HL-60 (cell line): ENCODE measurements around the gene ALDH5A1.

Experiments used
- DNase-seq, 2 experiments: peaks; one replicate each; pipeline ENCODE4 v3.0.0-alpha.2; 2010 to 2020; ENCODE audit warnings: low read depth in 1 of 2, low spot score in 1 of 2
- H3K27ac ChIP-seq: fragments of 250-450 bp; sonication (Bioruptor Pico); replicated peaks from 2 replicates; pipeline ENCODE4 v1.5.1; 2020; ENCODE audit warnings: mild to moderate bottlenecking, moderate library complexity
- H3K27me3 ChIP-seq: fragments of 250-450 bp; sonication (Bioruptor Pico); 2 replicates; pipeline ENCODE4 v1.5.1; 2021; ENCODE audit warnings: mild to moderate bottlenecking, moderate library complexity; ENCODE audit not compliant: insufficient read depth, poor library complexity, severe bottlenecking
- H3K4me3 ChIP-seq: replicated peaks from 2 replicates; pipeline ENCODE4 v1.5.1; 2011; ENCODE audit warnings: mild to moderate bottlenecking, control low read depth, low read length; ENCODE audit not compliant: insufficient read depth
- GABPA ChIP-seq: IDR thresholded peaks from 2 replicates; pipeline ENCODE4 v1.6.1; 2012; ENCODE audit warnings: low read depth
- POLR2AphosphoS5 ChIP-seq: IDR thresholded peaks from 2 replicates; pipeline ENCODE4 v1.6.1; 2012; ENCODE audit warnings: low read depth
- SPI1 ChIP-seq: IDR thresholded peaks from 2 replicates; pipeline ENCODE4 v1.6.1; 2012; ENCODE audit warnings: low read depth, mild to moderate bottlenecking, borderline replicate concordance
- TF ChIP-seq, protein P1 (sequence below): IDR thresholded peaks from one replicate; pipeline ENCODE4 v1.5.1; 2011; ENCODE audit warnings: low read length, control low read depth, inconsistent platforms; ENCODE audit not compliant: insufficient read depth
- TF ChIP-seq, protein P2 (sequence below): IDR thresholded peaks from 2 replicates; pipeline ENCODE4 v1.6.1; 2012; ENCODE audit warnings: low read depth; ENCODE audit not compliant: insufficient replicate concordance

Gene ALDH5A1

DNA sequence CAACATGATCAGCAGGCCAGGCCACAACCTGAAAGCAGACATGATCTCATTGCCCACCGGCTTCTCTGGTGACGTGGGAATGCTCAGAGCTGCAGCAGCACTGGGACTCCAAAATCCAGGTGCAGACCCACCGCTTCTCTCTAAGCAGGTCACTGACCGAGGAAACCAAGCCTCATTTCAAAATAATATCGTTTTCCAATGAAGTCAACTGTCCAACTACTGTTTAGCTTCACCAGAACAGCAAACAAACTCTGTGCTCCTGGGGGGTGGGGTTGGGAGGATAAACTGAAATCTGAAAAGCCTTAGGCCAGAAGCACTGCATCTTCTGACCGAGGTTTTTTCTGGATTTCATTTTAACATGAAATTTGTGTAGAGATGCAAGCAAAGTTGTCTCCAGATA is 5.3 kb upstream of the ALDH5A1 start, which contains the start of gene GPLD1:
GPLD1 (minus strand) TSS at position 109 of the 400 bp plus-strand sequence; CDS start at position 42, 67 bp downstream.
- H3K4me3 ChIP-seq, result no peak within 1 kb of the TSS
- peaks cover 6% of the 10 kb centered on the region for H3K27me3 ChIP-seq
- no peak within 1 kb of the TSS for H3K27ac ChIP-seq
- DNase-seq, result no peak
- TF ChIP-seq POLR2AphosphoS5 (no peak), GABPA (no peak), SPI1 (no peak)
- TF ChIP-seq, protein P1, sequence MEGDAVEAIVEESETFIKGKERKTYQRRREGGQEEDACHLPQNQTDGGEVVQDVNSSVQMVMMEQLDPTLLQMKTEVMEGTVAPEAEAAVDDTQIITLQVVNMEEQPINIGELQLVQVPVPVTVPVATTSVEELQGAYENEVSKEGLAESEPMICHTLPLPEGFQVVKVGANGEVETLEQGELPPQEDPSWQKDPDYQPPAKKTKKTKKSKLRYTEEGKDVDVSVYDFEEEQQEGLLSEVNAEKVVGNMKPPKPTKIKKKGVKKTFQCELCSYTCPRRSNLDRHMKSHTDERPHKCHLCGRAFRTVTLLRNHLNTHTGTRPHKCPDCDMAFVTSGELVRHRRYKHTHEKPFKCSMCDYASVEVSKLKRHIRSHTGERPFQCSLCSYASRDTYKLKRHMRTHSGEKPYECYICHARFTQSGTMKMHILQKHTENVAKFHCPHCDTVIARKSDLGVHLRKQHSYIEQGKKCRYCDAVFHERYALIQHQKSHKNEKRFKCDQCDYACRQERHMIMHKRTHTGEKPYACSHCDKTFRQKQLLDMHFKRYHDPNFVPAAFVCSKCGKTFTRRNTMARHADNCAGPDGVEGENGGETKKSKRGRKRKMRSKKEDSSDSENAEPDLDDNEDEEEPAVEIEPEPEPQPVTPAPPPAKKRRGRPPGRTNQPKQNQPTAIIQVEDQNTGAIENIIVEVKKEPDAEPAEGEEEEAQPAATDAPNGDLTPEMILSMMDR, result no peak
- TF ChIP-seq, protein P2, sequence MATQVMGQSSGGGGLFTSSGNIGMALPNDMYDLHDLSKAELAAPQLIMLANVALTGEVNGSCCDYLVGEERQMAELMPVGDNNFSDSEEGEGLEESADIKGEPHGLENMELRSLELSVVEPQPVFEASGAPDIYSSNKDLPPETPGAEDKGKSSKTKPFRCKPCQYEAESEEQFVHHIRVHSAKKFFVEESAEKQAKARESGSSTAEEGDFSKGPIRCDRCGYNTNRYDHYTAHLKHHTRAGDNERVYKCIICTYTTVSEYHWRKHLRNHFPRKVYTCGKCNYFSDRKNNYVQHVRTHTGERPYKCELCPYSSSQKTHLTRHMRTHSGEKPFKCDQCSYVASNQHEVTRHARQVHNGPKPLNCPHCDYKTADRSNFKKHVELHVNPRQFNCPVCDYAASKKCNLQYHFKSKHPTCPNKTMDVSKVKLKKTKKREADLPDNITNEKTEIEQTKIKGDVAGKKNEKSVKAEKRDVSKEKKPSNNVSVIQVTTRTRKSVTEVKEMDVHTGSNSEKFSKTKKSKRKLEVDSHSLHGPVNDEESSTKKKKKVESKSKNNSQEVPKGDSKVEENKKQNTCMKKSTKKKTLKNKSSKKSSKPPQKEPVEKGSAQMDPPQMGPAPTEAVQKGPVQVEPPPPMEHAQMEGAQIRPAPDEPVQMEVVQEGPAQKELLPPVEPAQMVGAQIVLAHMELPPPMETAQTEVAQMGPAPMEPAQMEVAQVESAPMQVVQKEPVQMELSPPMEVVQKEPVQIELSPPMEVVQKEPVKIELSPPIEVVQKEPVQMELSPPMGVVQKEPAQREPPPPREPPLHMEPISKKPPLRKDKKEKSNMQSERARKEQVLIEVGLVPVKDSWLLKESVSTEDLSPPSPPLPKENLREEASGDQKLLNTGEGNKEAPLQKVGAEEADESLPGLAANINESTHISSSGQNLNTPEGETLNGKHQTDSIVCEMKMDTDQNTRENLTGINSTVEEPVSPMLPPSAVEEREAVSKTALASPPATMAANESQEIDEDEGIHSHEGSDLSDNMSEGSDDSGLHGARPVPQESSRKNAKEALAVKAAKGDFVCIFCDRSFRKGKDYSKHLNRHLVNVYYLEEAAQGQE, result no peak

DNA sequence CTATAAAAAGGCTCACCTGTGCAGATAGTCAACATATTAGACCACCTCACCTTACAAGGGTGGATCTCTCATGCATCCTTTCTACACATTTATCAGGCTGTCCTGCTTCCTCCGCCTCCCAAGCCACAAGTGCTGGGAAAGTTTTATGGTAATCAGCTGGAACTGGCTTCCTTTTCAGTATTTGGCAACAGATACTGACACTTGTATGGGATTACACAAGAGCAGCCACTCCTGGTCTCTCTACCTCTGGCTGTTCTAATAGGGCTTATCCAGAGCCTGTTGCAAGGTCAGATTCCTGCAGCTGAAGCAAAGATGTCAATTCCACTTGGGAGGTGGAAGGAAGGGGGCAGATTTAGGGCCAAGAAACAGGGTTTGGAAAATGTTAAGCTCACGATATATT is 4.9 kb upstream of the ALDH5A1 start:
- TF ChIP-seq GABPA (no peak), POLR2AphosphoS5 (no peak), SPI1 (no peak)
- TF ChIP-seq, protein P1, result no peak
- TF ChIP-seq, protein P2, result no peak
- Histone ChIP-seq H3K27ac (no peak overlapping the region), H3K4me3 (no peak overlapping the region), H3K27me3 (peaks cover 7% of the 10 kb centered on the region)
- DNase-seq, result peak; percentile 22 to 28

DNA sequence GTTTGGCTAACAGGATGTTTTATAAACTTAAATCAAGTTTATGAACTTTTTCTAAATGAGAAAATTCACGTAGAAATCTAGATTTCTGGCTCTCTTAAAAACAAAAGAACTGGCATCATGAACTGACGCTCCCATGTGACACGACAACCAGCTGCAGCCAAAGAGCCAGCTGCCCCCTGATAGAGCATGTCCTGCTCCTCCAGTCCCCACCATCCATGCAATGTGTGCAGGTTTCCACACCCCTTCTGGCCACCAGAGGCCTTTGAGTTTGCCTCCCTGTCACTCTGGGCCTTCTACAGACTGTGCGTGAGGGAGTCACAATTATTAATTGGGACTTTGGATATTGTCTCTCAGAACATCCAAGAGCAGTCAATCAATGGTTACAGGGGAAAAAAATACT is 3.8 kb upstream of the ALDH5A1 start:
- TF ChIP-seq, protein P1, result no peak
- TF ChIP-seq GABPA (no peak), POLR2AphosphoS5 (no peak), SPI1 (no peak)
- TF ChIP-seq, protein P2, result no peak
- DNase-seq, result no peak
- peaks cover 7% of the 10 kb centered on the region for H3K27me3 ChIP-seq

More for the DNA sequence above, 3.8 kb upstream of the ALDH5A1 start:
- Histone ChIP-seq H3K4me3 (no peak overlapping the region), H3K27ac (no peak overlapping the region)
